GM18505 (cell line): Measurements from ENCODE around the gene KRT79.

ENCODE experiments used
- ATAC-seq: cut with Tn5 transposase; IDR thresholded peaks from one replicate; pipeline ENCODE4 v1.9.1; 2021; ENCODE audit not compliant: unreplicated experiment
- POLR2A ChIP-seq: IDR thresholded peaks from 4 replicates; pipeline ENCODE4 v1.6.1; 2011; ENCODE audit warnings: borderline replicate concordance; ENCODE audit not compliant: insufficient read depth, insufficient read length; ENCODE audit errors: extremely low read depth

The KRT79 gene

DNA sequence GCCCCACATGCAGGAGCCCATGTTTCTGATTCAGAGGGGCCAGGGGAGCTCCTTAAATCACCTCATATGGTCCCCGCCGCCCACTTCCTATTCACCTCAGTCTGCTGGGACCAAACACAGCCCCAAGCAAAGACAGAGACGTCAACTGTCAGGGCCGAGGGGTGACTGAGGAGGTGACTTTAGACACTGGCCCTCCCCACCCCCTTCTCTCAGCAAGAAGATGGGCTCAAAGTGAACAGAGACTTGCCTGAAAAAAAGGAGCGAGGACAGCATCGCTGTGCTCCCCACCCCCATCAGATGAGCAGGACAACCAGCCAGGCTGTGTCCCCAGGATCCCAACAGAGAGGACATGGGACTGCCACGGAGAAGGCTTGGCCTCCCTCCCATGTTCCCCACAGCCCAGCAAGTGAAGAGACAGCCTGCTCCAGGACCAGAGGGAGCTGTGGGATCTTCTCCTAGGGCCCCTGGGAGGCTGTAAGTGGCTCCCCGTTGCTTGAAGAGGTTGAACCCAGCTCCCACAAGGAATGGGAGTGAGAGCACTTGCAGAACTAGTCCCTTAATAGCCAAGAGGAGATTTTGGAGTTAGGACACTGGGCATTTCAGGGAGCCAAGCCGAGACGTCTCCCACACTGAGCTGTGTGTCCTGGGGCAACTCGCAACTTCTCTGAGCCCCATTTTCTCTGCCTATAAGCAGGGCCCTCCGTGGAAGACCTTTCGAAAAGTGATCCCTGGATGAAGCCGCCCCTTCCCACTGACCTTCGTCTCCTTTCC lies 1.3 kb upstream of the KRT79 start:
- no peak for TF ChIP-seq POLR2A
- ATAC-seq, result no peak

- no peak for TF ChIP-seq POLR2A
- ATAC-seq, result no peak
Observed at GRCh38 chr12:52834727-52835001, 553 bp upstream of the KRT79 start.

GRCh38 chr12:52832985-52833905 lies 866 bp downstream of the KRT79 start:
- no peak for TF ChIP-seq POLR2A
- no peak for ATAC-seq

DNA sequence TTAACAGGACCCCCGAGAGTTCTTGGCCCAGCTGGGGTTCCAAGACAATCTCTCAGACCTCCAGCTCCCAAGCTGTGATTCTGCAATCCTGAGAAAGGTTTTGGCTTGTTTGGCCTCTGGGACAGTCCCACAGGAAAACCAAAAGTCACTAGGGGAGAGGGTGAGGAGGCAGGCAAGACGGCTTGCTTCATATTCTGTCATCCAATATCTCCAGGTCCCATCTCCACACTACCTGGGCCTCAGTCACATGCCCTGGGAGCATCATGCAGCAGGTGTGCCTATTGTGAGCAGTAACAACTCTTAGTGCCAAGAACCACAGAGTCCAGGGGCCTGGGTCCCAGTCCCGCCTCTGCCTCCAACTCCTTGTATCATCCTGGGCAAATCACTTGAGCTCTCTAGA lies 1.7 kb downstream of the KRT79 start:
- TF ChIP-seq POLR2A, result no peak
- ATAC-seq, result no peak

- no peak for TF ChIP-seq POLR2A
- no peak for ATAC-seq
Observed at GRCh38 chr12:52831251-52831650, 2.9 kb downstream of the KRT79 start.

GRCh38 chr12:52829986-52830770 lies 3.9 kb downstream of the KRT79 start:
- ATAC-seq, result no peak
- TF ChIP-seq POLR2A, result no peak

DNA sequence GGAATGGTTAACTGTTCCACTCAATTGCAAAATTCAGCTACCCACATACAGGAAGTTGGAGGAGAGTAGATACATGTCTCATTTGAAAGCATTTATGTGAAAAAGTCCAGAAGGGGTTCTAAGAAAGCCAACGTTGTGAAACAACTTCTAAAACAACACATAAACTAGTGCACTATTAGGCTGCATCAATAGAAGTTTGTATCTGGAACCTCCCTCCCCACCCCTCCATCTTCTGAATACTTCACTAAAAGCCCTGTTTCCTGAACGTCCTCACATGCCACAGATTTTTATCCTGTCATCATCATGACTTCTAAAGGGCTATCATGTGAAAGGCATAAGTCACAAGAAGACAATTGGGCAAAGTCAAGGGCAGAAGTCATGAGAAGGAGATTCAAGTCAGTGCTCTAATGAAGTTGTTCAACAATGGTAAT lies 5.5 kb downstream of the KRT79 start:
- no peak for TF ChIP-seq POLR2A
- no peak for ATAC-seq

GRCh38 chr12:52828156-52828555 lies 6.0 kb downstream of the KRT79 start:
- no peak for ATAC-seq
- no peak for TF ChIP-seq POLR2A

DNA sequence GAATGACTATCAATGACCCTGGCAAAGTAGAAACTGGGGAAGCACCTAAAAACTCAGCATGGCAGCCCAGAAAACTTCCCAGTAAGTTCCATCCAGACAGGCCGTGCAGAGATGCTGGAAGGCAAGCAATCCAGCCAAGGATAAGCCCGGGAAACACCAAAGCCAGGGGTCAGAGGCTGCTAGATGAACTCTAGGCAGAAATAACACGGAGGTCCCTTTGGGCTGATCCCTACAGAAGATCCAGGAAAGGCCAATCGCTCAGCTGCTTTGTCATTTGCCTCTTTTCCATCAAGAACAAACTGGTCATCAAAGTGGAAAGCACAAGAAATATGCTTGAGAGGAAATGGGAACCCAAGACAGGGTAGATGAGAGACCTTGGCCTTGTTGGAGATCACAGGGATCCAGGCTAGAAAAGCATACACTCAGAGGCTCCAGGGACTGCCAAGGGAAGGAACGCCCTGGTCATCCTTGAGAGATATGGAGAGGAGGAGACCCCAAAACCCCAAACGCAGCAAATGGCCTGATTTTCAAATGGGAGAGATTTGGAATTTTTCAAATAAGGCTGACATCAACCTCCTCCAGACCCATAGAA lies 6.5 kb downstream of the KRT79 start:
- no peak for ATAC-seq
- TF ChIP-seq POLR2A, result no peak

DNA sequence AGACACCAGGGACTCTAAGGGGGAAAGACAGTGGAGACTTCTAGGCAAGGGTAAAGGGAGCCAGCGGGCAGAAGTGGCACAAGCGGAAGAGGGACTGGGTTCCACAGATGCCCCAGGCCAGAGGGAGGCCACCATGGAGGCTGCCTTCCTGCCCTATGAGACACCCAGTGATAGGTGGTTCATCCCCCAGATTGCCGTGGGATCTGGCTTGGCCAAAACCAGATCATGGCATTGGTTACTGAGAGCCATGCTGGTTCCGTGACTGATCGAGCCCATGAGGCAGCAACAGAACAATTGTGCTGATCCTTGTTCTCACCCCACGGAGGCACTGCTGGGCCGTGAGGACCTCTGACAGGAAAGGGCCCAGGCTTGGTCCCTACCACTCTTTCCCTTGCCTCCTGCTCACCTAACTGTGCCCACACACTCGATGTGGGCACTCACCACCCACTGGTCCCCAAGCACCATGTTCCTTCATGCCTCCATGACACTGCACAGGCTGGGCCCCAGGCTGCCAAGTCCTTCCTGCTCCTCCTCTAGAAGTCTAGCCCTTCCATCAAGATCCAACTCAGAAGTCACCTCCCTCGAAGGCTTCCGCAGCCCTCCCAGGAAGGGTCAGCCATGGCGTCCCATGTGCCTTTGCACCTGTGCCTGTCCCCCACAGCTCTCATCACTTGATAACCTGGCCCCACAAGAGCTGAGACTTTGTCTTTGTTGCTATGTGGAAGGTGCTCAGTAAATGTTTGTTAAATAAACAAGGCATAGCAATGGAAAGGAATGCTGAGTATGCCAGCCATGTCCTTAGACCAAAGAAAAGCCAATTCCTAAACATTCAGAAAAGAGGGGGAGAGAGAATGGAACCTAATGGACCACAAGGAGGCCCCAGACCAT lies 7.3 kb downstream of the KRT79 start:
- TF ChIP-seq POLR2A, result no peak
- ATAC-seq, result no peak

- no peak for TF ChIP-seq POLR2A
- no peak for ATAC-seq
Observed at GRCh38 chr12:52825961-52826360, 8.2 kb downstream of the KRT79 start.

DNA sequence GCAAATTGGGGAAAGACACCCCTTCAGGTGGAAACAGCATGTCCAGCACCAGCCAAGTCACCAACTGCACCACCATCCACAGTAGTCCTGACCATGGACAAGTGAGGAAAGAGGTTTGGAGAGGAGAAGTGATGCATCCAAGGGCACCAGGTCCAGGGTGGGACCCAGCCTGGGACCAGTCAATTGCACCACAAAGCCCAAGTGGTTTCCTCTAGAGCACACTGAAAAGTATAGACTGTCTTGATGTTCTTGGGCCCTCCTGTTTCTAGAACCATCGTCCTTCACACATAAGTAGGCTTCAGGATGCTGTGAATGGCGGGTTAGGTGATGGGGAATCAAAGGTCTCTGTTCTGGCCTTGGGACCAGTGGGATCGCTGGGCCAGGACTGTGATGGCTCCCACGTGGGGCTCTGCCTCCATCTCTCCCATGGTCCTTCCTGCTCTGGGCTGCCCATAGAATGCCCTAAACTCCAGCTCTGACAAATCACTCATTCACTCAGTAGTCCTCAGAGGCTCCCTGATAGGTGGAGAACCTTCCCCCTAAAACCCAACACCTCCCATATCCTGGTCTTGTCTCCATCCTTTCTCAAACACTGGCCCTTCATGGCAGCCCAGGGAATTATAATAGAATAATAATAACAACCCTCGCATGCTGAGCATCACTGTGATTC lies 9.2 kb downstream of the KRT79 start:
- ATAC-seq, result no peak
- TF ChIP-seq POLR2A, result no peak
